Body of pancreas (tissue), 4 donors: ENCODE data around the gene CRACDL. TPM values are rescaled to one million over a fixed set of nuclear protein-coding genes. Genes with fewer than 3 reads are reported as not detected.
A peak's percentile ranks its signal among the peaks of the same experiment; 100 is the strongest.

Experiments used
- ATAC-seq: fragments of 150-250 bp; one replicate; pipeline ENCODE4 v1.9.1; 2016
- DNase-seq, 4 donors: peaks; one replicate each; pipeline ENCODE4 v3.0.0-alpha.2; 2019
- H3K27ac ChIP-seq, 4 donors: fragments of 200-600 bp; sonication (generic); 1 replicate in 3 of 4; 2 replicates in 1 of 4; pipeline versions ENCODE4 v1.5.1 to v1.6.1; 2016 to 2019; ENCODE audit warnings: mild to moderate bottlenecking in 1 of 4, mixed read lengths in 1 of 4, moderate library complexity in 1 of 4
- H3K27me3 ChIP-seq, 2 donors: fragments of 200-600 bp; sonication (generic); one replicate each; pipeline ENCODE4 v1.6.0; 2016; ENCODE audit warnings: mild to moderate bottlenecking in 1 of 2
- H3K36me3 ChIP-seq, 2 donors: fragments of 200-600 bp; sonication (generic); replicated peaks in 1 of 2; 2 replicates each; pipeline ENCODE4 v1.5.1; 2016; ENCODE audit warnings: low read depth in 2 of 2; ENCODE audit not compliant: insufficient read depth in 1 of 2
- H3K4me1 ChIP-seq: fragments of 200-600 bp; sonication (generic); one replicate; pipeline ENCODE4 v1.6.0; 2016
- H3K4me3 ChIP-seq, 2 donors: fragments of 200-600 bp; sonication (generic); 1 replicate in 1 of 2; 2 replicates in 1 of 2; pipeline ENCODE4 v1.5.1; 2016 to 2019
- H3K9me3 ChIP-seq, 3 donors: fragments of 200-600 bp; sonication (generic); 1 replicate in 2 of 3; 2 replicates in 1 of 3; pipeline ENCODE4 v1.5.1; 2016
- POLR2A ChIP-seq, 3 donors: fragments of 450-650 bp; IDR thresholded peaks; one replicate each; pipeline ENCODE4 v1.6.1; 2016; ENCODE audit warnings: antibody characterized with exemption in 3 of 3, mild to moderate bottlenecking in 2 of 3
- WGBS, 2 donors: methylation state at CpG; one replicate each; pipeline ENCODE4 v1.1.5; 2017; 5-methylcytosine and 5-hydroxymethylcytosine counted together
- intact Hi-C: fragments of 100-400 bp; cut with DNase I; formaldehyde crosslinking; loops from one replicate; pipeline ENCODE4 v1.15.1; 2023
- total RNA-seq, 2 donors: library from RNA; depleted of rRNA; stranded (reverse); fragments of >200 nt; gene quantifications; one replicate each; pipeline ENCODE4 v1.1.0, GENCODE V29; 2016
- TF ChIP-seq, protein P1 (sequence below), 7 experiments: fragments of 450-650 bp in 4 of 7; fragments of 200-600 bp in 3 of 7; sonication (generic) in 3 of 7; IDR thresholded peaks; one replicate each; pipeline ENCODE4 v1.5.1; 2016 to 2019; ENCODE audit warnings: antibody characterized with exemption in 7 of 7

CRACDL gene
- total RNA-seq, 2 donors from 2014 or later, result 14.8 to 22.1 TPM

GRCh38 chr2:98908931-98909316, 27.1 kb downstream of the CRACDL start:
- no peak for ATAC-seq
- no peak overlapping the region for H3K4me3 ChIP-seq
- H3K27ac ChIP-seq, result peak overlapping the region; percentile 82 to 93 (median 84)
- H3K9me3 ChIP-seq, result no peaks in the 10 kb centered on the region
- H3K27me3 ChIP-seq, result no peaks in the 10 kb centered on the region
- intact Hi-C loops, result no loop called here
- TF ChIP-seq, protein P1, sequence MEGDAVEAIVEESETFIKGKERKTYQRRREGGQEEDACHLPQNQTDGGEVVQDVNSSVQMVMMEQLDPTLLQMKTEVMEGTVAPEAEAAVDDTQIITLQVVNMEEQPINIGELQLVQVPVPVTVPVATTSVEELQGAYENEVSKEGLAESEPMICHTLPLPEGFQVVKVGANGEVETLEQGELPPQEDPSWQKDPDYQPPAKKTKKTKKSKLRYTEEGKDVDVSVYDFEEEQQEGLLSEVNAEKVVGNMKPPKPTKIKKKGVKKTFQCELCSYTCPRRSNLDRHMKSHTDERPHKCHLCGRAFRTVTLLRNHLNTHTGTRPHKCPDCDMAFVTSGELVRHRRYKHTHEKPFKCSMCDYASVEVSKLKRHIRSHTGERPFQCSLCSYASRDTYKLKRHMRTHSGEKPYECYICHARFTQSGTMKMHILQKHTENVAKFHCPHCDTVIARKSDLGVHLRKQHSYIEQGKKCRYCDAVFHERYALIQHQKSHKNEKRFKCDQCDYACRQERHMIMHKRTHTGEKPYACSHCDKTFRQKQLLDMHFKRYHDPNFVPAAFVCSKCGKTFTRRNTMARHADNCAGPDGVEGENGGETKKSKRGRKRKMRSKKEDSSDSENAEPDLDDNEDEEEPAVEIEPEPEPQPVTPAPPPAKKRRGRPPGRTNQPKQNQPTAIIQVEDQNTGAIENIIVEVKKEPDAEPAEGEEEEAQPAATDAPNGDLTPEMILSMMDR (IDR thresholded peaks at IDR 0.05), result no peak
- TF ChIP-seq POLR2A (IDR thresholded peaks at IDR 0.05), result no peak
- DNase-seq, result no peak
- H3K36me3 ChIP-seq, result no peaks in the 10 kb centered on the region
- 35 to 41% methylated on average over 4 of the region's 4 CpGs for WGBS, 2 donors
- peaks cover 61% of the 10 kb centered on the region for H3K4me1 ChIP-seq

GRCh38 chr2:98907966-98908905, 27.8 kb downstream of the CRACDL start:
- DNase-seq (no peak), ATAC-seq (no peak)
- WGBS, 2 donors, result 65 to 69% methylated on average over 11 of the region's 11 CpGs

GRCh38 chr2:98907385-98907784, 28.6 kb downstream of the CRACDL start:
- H3K4me3 ChIP-seq, result no peak overlapping the region
- no peaks in the 10 kb centered on the region for H3K9me3 ChIP-seq
- intact Hi-C loops, result no loop called here
- no peak overlapping the region for H3K27ac ChIP-seq
- DNase-seq, result no peak
- no peak for ATAC-seq
- TF ChIP-seq, protein P1 (IDR thresholded peaks at IDR 0.05), result no peak
- no peaks in the 10 kb centered on the region for H3K36me3 ChIP-seq
- H3K4me1 ChIP-seq, result peaks cover 46% of the 10 kb centered on the region
- H3K27me3 ChIP-seq, result no peaks in the 10 kb centered on the region
- WGBS, 2 donors, result 88 to 96% methylated on average over 4 of the region's 4 CpGs

More at GRCh38 chr2:98907966-98908905, 27.8 kb downstream of the CRACDL start:
- peak overlapping the region; percentile 36 to 93 (median 84) for H3K27ac ChIP-seq
- TF ChIP-seq, protein P1 (IDR thresholded peaks at IDR 0.05), result no peak
- TF ChIP-seq POLR2A (IDR thresholded peaks at IDR 0.05), result no peak
- H3K4me3 ChIP-seq, result no peak overlapping the region
- no peaks in the 10 kb centered on the region for H3K36me3 ChIP-seq
- intact Hi-C loops, result no loop called here
- H3K27me3 ChIP-seq, result no peaks in the 10 kb centered on the region
- H3K4me1 ChIP-seq, result peaks cover 54% of the 10 kb centered on the region
- H3K9me3 ChIP-seq, result no peaks in the 10 kb centered on the region

DNA sequence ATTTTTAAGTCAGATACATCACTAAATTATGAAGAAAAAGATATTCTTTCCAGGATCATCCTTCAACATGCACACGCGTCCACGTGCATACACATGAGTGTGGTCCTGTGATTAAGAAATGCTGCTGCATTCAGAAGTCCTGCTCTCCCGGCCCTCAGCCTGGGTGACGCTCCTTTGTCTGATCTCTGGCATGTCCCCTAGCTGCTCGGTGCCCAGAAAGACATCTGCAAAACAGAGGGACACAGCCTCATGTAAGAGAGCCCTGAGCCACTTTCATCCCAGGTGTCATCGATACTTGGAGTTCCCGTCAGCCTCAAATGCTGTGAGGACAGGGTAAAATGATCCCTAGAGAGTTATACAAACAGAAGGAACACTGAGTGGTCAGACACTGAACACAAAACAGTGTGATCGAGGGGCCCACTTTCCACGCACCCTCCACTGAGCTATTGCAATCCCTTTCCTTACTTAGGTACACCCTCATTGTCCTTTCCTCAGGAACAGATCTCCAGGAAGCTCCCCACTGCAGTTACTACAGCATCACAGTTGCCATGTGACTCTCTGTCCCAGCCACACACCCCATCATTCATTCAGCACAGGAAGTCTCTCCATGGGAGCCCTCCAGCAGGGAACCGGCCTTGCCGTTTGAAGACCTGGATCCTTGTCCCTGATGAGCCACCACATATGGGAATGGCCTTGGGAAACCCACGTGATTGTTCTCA, 32.1 kb downstream of the CRACDL start:
- TF ChIP-seq, protein P1 (IDR thresholded peaks at IDR 0.05), result no peak
- TF ChIP-seq POLR2A (IDR thresholded peaks at IDR 0.05), result no peak
- intact Hi-C loops, result no loop called here
- ATAC-seq, result no peak
- Histone ChIP-seq H3K4me3 (no peak overlapping the region), H3K27me3 (no peaks in the 10 kb centered on the region), H3K27ac (no peak overlapping the region), H3K36me3 (no peaks in the 10 kb centered on the region), H3K9me3 (no peaks in the 10 kb centered on the region), H3K4me1 (peaks cover 15% of the 10 kb centered on the region)
- WGBS, 2 donors, result 84 to 86% methylated on average over 13 of the region's 13 CpGs
- peak in 1 of 4 donors; percentile 4 for DNase-seq
